Stimulated activated CD4-positive, alpha-beta T cell treated with anti-CD3 and anti-CD28 coated beads, Interleukin-12 subunit alpha, Interleukin-12 subunit beta, amount 100 ng/mL, for 4 hours (primary cell): ENCODE data around the gene CUEDC1.

Experiments used
- DNase-seq: peaks from one replicate; pipeline ENCODE4 v3.0.0-alpha.2; 2020

Gene CUEDC1

GRCh38 chr17:57914273-57915142 lies 40.7 kb downstream of the CUEDC1 start:
- no peak for DNase-seq

- no peak for DNase-seq
Observed at GRCh38 chr17:57913575-57914272, 41.5 kb downstream of the CUEDC1 start.

- DNase-seq = no peak
Observed at GRCh38 chr17:57911834-57912673, 43.2 kb downstream of the CUEDC1 start.

- no peak for DNase-seq
Observed at GRCh38 chr17:57910462-57911420, 44.5 kb downstream of the CUEDC1 start.

- DNase-seq = no peak
Observed at GRCh38 chr17:57909551-57909950, 45.7 kb downstream of the CUEDC1 start.

GRCh38 chr17:57908278-57908677 lies 46.9 kb downstream of the CUEDC1 start:
- no peak for DNase-seq

- no peak for DNase-seq
Observed at GRCh38 chr17:57906910-57907309, 48.3 kb downstream of the CUEDC1 start.

GRCh38 chr17:57905875-57906455 lies 49.2 kb downstream of the CUEDC1 start:
- no peak for DNase-seq

GRCh38 chr17:57903961-57904360 lies 51.3 kb downstream of the CUEDC1 start:
- no peak for DNase-seq

- no peak for DNase-seq
Observed at GRCh38 chr17:57902800-57903759, 52.1 kb downstream of the CUEDC1 start.

GRCh38 chr17:57902117-57902799 lies 53.0 kb downstream of the CUEDC1 start:
- DNase-seq = no peak

GRCh38 chr17:57900991-57901743 lies 54.0 kb downstream of the CUEDC1 start:
- DNase-seq = no peak

- DNase-seq = no peak
Observed at GRCh38 chr17:57899822-57900221, 55.4 kb downstream of the CUEDC1 start.

GRCh38 chr17:57899391-57899790 lies 55.8 kb downstream of the CUEDC1 start:
- DNase-seq = no peak

GRCh38 chr17:57898487-57899311 lies 56.5 kb downstream of the CUEDC1 start:
- no peak for DNase-seq

GRCh38 chr17:57895382-57896060 lies 59.7 kb downstream of the CUEDC1 start:
- DNase-seq = no peak

GRCh38 chr17:57894848-57895247 lies 60.4 kb downstream of the CUEDC1 start:
- DNase-seq = no peak
